Loucy (cell line): ENCODE data around the gene PIM3.

Source experiments
- H2AFZ ChIP-seq: fragments of 200-600 bp; sonication (generic); 2 replicates; pipeline ENCODE4 v1.6.0; 2016; ENCODE audit warnings: antibody characterized with exemption, mild to moderate bottlenecking, low read length, moderate library complexity
- H3F3A ChIP-seq: fragments of 200-600 bp; 2 replicates; pipeline ENCODE4 v1.6.0; 2016; ENCODE audit warnings: antibody characterized with exemption, low read depth, mild to moderate bottlenecking
- H3K27me3 ChIP-seq: fragments of 200-600 bp; sonication (generic); 2 replicates; pipeline ENCODE4 v1.6.1; 2014; ENCODE audit warnings: low read length, mild to moderate bottlenecking; ENCODE audit not compliant: insufficient read depth, poor library complexity, severe bottlenecking
- H3K36me3 ChIP-seq: fragments of 200-600 bp; sonication (generic); 2 replicates; pipeline ENCODE4 v1.6.1; 2016; ENCODE audit warnings: low read length; ENCODE audit not compliant: insufficient read depth
- H3K4me1 ChIP-seq: fragments of 200-600 bp; sonication (generic); 2 replicates; pipeline ENCODE4 v1.5.1; 2014; ENCODE audit warnings: low read length, mild to moderate bottlenecking; ENCODE audit not compliant: insufficient read depth, poor library complexity, severe bottlenecking
- H3K4me2 ChIP-seq: fragments of 200-600 bp; sonication (generic); 2 replicates; pipeline ENCODE4 v1.6.0; 2014; ENCODE audit warnings: antibody characterized with exemption, low read length, low read depth, mild to moderate bottlenecking; ENCODE audit not compliant: poor library complexity, severe bottlenecking
- H3K4me3 ChIP-seq: fragments of 200-600 bp; sonication (generic); 2 replicates; pipeline ENCODE4 v1.5.1; 2014; ENCODE audit warnings: low read length, mild to moderate bottlenecking, mixed read lengths; ENCODE audit not compliant: poor library complexity, severe bottlenecking
- H3K79me2 ChIP-seq: fragments of 200-600 bp; sonication (generic); 2 replicates; pipeline ENCODE4 v1.6.1; 2014; ENCODE audit warnings: low read length; ENCODE audit not compliant: insufficient read depth
- H3K9ac ChIP-seq: fragments of 200-600 bp; sonication (generic); 2 replicates; pipeline ENCODE4 v1.6.0; 2014; ENCODE audit warnings: mild to moderate bottlenecking, low read depth, low read length, moderate library complexity; ENCODE audit not compliant: poor library complexity, severe bottlenecking
- H3K9me2 ChIP-seq: fragments of 200-600 bp; sonication (generic); replicated peaks from 2 replicates; pipeline ENCODE4 v1.6.1; 2016; ENCODE audit warnings: low read depth, low read length, mixed read lengths
- H3K9me3 ChIP-seq: fragments of 200-600 bp; sonication (generic); 2 replicates; pipeline ENCODE4 v1.6.1; 2014; ENCODE audit warnings: mild to moderate bottlenecking, antibody characterized with exemption, low read length, low read depth; ENCODE audit not compliant: insufficient read depth
- H4K20me1 ChIP-seq: fragments of 200-600 bp; sonication (generic); 2 replicates; pipeline ENCODE4 v1.6.0; 2014; ENCODE audit warnings: antibody characterized with exemption, low read length, mild to moderate bottlenecking; ENCODE audit not compliant: insufficient read depth, poor library complexity, severe bottlenecking
- EZH2phosphoT487 ChIP-seq: fragments of 200-600 bp; IDR thresholded peaks from 2 replicates; pipeline ENCODE4 v1.6.1; 2018; ENCODE audit warnings: antibody characterized with exemption, mild to moderate bottlenecking, moderate library complexity, borderline replicate concordance
- TF ChIP-seq, protein P1 (sequence below): fragments of 200-600 bp; sonication (generic); conservative IDR thresholded peaks from 2 replicates; pipeline ENCODE4 v1.5.1; 2014; ENCODE audit warnings: mild to moderate bottlenecking, antibody characterized with exemption, low read length

The PIM3 gene

DNA sequence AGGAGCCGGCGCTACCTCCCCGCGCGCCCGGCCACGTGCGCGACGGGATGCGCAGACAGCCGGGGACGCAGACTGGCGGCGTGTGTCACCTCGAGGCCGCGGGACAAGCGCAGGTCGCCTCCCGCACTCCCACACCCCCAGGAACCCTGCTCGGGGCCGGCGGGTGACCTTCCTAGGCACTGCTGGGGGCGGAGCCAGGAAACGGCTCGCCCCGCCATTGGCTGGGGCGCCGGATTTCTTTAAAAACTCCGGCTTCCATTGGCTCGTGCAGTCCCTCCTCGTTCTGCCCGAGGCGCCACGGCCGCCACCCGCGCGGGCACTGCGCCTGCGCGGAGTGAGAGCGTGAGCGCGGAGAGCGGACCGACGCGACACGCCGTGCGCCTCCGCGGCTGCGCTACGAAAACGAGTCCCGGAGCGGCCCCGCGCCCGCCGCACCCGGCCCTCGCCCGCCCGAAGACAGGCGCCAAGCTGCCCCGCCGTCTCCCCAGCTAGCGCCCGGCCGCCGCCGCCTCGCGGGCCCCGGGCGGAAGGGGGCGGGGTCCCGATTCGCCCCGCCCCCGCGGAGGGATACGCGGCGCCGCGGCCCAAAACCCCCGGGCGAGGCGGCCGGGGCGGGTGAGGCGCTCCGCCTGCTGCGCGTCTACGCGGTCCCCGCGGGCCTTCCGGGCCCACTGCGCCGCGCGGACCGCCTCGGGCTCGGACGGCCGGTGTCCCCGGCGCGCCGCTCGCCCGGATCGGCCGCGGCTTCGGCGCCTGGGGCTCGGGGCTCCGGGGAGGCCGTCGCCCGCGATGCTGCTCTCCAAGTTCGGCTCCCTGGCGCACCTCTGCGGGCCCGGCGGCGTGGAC lies at the start of gene PIM3:
Gene PIM3 (plus strand): TSS at position 614 of the 846 bp plus-strand sequence. CDS start 176 bp downstream, at position 790.
- Histone ChIP-seq H3K9ac (peak within 1 kb of the TSS; percentile 90), H3K79me2 (peaks cover 55% of the 10 kb centered on the region), H3F3A (no peaks in the 10 kb centered on the region), H3K4me2 (peak within 1 kb of the TSS; percentile 98), H3K36me3 (peaks cover 16% of the 10 kb centered on the region; the same call in 1 of the 2 replicates), H3K27me3 (no peaks in the 10 kb centered on the region), H3K9me3 (no peaks in the 10 kb centered on the region), H4K20me1 (peaks cover 34% of the 10 kb centered on the region), H3K4me3 (peak within 1 kb of the TSS; percentile 93), H3K4me1 (peaks cover 31% of the 10 kb centered on the region), H3K9me2 (no peaks in the 10 kb centered on the region), H2AFZ (peak within 1 kb of the TSS; percentile 84)
- TF ChIP-seq EZH2phosphoT487, result no peak
- TF ChIP-seq, protein P1, sequence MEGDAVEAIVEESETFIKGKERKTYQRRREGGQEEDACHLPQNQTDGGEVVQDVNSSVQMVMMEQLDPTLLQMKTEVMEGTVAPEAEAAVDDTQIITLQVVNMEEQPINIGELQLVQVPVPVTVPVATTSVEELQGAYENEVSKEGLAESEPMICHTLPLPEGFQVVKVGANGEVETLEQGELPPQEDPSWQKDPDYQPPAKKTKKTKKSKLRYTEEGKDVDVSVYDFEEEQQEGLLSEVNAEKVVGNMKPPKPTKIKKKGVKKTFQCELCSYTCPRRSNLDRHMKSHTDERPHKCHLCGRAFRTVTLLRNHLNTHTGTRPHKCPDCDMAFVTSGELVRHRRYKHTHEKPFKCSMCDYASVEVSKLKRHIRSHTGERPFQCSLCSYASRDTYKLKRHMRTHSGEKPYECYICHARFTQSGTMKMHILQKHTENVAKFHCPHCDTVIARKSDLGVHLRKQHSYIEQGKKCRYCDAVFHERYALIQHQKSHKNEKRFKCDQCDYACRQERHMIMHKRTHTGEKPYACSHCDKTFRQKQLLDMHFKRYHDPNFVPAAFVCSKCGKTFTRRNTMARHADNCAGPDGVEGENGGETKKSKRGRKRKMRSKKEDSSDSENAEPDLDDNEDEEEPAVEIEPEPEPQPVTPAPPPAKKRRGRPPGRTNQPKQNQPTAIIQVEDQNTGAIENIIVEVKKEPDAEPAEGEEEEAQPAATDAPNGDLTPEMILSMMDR, result 0 out of 2 replicates have a peak, but pooled peaks have one; percentile 14

DNA sequence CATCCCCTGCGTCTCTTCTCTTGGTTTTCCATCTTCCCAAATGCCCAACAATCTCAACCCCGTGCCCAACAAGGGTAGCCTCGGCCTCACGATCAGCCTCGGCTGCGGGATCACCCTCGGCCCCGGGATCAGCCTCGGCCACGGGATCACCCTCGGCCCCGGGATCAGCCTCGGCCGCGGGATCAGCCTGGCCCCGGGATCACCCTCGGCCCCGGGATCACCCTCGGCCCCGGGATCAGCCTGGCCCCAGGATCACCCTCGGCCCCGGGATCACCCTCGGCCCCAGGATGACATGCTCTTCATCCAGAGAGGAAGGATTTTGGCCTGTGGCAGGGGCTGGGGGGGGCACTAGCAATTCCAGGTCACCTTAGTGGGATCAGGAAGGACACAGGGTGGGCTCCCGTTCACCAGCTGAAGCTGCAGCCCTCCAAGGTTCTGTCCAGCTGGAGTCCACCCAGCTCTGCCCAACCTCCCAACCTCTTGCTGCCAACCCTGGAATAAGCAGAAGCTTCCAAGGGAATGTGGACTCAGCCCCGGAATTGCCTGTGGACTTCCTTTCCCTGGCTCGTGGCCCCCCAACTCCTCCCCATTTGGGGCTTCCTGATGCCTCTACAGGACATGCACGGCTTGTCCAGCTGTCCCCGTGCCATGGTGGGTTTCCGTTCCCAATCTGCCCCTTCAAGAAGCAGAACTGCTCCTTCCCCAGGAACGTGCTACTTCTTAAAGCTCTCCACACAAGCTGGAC lies 48.5 kb upstream of the PIM3 start:
- Histone ChIP-seq H3K36me3 (no peaks in the 10 kb centered on the region; the same call in 1 of the 2 replicates), H4K20me1 (peaks cover 2% of the 10 kb centered on the region)

DNA sequence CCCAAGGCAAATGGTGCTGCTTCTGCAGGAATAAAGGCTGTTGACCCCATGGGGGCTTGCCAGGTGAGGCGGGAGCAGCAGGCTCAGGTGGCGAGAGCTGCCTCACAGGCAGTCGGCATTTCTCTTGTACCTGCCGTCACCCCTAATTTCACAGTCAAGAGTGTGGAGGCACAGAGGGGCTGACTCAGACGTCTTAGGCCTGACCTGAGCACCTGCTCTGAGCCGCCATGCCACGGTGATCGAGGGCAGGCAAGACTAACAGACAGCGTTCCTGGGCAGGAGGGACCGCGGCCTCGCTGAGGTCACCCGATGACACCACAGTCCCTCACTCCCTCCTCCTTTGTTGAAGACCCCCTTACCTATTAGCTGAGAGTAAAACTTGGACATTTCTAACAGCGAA lies 47.5 kb upstream of the PIM3 start:
- H3K9me3 ChIP-seq, result no peaks in the 10 kb centered on the region
- H3K4me3 ChIP-seq, result no peak overlapping the region
- H3K79me2 ChIP-seq, result peaks cover 3% of the 10 kb centered on the region; the same call in 1 of the 2 replicates
- no peaks in the 10 kb centered on the region for H3K27me3 ChIP-seq
- H3F3A ChIP-seq, result no peaks in the 10 kb centered on the region
- H3K4me2 ChIP-seq, result no peak overlapping the region
- H3K9ac ChIP-seq, result no peak overlapping the region
- TF ChIP-seq, protein P1, result no peak
- TF ChIP-seq EZH2phosphoT487, result no peak
- H2AFZ ChIP-seq, result no peak overlapping the region
- no peaks in the 10 kb centered on the region for H3K9me2 ChIP-seq
- no peaks in the 10 kb centered on the region for H3K36me3 ChIP-seq
- H4K20me1 ChIP-seq, result peaks cover 2% of the 10 kb centered on the region
- peaks cover 5% of the 10 kb centered on the region for H3K4me1 ChIP-seq

More for the DNA sequence above, 48.5 kb upstream of the PIM3 start:
- H3K4me2 ChIP-seq, result no peak overlapping the region
- H3K9me3 ChIP-seq, result no peaks in the 10 kb centered on the region
- H3K79me2 ChIP-seq, result no peaks in the 10 kb centered on the region; the same call in 1 of the 2 replicates
- no peak overlapping the region for H2AFZ ChIP-seq
- H3F3A ChIP-seq, result no peaks in the 10 kb centered on the region
- H3K9ac ChIP-seq, result no peak overlapping the region
- no peaks in the 10 kb centered on the region for H3K27me3 ChIP-seq
- TF ChIP-seq, protein P1, result no peak
- TF ChIP-seq EZH2phosphoT487, result no peak
- H3K4me1 ChIP-seq, result no peaks in the 10 kb centered on the region
- H3K9me2 ChIP-seq, result no peaks in the 10 kb centered on the region
- no peak overlapping the region for H3K4me3 ChIP-seq
